Stromal cell of bone marrow (primary cell): Measurements from ENCODE around the gene ZNHIT3.
"Not testable (repeated sequence)": the region's sequence is repeated elsewhere in the genome, so short reads cannot be mapped to it uniquely, and the experiment has no call there.

Source experiments
- DNase-seq: peaks from one replicate; pipeline ENCODE4 v3.0.0-alpha.2; 2012; ENCODE audit warnings: low read depth

Gene ZNHIT3

DNA sequence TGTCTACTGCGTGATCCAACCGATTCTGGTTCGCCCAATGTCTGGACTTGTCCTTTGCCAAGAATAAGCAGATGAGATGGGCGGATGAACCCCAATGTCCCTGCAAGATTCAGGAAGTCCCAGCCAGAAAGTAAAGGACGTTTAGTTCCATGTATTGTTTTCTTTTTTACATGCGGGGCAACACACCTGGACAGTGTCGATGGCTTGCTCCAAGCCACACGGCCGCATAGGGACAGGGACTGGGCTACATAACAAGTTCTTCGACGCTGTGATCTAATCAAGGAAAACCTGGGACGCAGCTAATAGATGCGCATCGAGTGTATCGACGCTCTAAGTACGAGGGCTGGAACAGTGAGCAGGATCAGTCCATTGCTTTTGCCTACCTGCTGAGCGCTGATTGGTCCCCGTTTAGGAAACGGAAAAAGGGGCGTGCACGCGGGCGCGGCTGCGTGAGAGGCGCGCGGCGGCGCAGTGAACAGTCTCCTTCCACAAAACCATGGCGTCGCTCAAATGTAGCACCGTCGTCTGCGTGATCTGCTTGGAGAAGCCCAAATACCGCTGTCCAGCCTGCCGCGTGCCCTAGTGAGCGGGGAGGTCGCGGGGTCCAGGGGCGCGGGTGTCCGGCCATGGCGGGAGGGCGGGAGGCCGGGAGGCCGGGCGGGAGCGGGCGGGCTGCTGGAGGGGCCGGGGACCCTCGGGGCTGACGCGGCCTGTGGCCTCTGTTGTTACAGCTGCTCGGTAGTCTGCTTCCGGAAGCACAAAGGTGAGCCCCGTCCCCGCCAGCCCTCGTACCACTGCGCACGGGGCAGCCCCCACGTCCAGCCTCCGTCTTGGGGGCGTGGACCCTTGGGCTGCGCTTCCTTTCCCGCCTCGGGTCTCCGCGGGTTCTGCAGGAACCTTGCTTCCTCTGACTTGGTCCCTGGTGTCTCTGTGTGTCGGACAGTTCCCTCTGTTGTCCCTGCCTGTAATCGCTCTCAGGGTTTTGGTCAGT lies at the start of gene ZNHIT3:
Gene ZNHIT3, plus strand, starts transcription at position 478 of the 991 bp plus-strand sequence. Its CDS starts 19 bp downstream, at position 497.
- DNase-seq: peak; percentile 91

DNA sequence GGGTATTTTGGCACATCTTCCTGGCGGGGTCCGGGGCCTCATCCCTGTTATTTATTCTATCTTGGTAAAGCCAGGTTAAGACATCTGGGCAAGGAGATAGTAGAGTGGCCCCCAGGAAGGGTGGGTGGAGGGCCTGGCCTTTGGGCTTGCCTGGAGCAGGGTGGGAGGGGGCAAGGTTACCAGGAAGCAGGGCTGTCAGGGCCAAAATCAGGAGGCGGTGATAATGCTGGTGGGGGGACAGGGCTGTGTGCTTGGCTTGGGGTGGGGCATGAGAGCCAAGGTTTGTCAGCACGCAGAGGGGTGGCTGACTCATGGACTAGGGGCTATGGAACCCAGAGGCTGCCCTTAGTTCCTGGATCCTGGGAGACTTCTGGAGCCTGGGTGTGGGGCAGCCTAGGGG lies 44.7 kb upstream of the ZNHIT3 start:
- DNase-seq: not testable (repeated sequence)

DNA sequence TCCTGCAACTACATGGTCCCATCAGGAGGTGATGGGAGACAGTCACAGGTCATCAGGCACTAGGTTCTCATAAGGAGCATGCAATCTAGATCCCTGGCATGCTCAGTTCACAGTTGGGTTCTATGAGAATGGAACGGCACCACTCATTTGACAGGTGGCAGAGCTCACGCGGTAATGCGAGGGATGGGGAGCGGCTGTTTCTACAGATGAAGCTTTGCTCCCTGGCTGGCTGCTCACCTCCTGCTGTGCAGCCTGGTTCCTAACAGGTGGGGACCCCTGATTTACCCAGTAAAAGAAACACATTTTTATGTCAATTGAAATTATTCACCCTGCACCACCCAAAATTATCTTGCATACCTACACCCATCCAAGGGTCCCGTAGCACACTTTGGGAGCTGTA lies 42.7 kb upstream of the ZNHIT3 start:
- DNase-seq: no peak

DNA sequence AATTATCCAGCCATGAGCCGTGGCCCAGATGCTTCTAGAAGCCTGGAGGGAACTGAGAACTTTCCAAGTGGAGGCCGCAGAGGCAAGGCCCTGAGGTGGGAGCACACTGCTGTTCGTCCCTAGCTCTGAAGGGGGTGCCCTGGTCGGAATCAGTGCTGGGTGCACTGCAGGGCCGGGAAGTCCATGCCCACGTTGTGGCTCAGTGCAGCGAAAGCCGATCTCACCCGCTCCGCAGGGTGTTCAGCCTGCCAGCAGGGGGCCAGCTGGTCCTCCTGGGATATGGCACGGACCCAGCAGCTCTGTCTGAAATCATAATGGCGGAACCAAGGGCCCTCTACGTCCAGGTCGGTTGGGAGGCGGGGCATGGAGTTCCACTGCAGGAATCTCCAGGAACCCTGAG lies 36.5 kb upstream of the ZNHIT3 start:
- DNase-seq: not testable (repeated sequence)

DNA sequence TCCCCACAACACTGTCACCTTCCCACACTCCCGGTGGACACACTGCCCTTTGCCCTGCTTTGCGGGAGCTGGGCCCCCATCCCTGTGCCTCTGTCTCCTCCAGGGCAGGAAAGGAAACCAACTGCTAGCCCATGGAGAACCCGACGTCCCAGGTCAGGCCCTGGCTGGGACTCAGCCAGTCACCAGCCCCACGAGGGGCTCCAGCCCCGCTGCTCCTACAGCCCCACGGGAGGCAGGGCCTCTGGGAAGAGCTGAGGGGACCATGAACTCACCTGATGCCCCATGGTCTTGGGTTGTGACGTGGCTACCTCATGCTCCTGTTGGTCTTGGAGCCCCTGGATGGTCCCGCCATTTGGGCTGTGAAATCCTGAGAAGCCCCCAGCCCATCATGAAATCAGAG lies 33.6 kb upstream of the ZNHIT3 start:
- not testable (repeated sequence) for DNase-seq

DNA sequence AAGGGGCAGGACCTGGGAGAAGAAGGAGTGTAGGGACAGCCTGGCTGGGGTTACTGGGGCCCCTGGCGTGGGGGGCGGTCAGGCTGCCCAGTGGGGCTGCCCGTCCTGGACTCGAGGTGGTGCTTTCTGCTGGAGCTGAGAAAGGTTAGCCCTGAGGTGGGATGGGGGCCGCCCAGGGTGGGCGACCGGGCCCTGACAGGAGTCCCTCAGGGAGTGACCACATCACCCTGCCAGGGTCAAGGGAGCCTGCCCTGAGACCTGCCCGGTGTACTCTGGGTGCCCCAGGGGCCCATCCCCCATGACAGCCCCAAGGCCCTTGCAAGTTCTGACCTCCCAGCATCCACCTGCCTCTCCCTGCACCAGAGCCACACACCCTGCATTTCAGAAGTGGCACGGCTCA lies 28.8 kb upstream of the ZNHIT3 start:
- DNase-seq: not testable (repeated sequence)

DNA sequence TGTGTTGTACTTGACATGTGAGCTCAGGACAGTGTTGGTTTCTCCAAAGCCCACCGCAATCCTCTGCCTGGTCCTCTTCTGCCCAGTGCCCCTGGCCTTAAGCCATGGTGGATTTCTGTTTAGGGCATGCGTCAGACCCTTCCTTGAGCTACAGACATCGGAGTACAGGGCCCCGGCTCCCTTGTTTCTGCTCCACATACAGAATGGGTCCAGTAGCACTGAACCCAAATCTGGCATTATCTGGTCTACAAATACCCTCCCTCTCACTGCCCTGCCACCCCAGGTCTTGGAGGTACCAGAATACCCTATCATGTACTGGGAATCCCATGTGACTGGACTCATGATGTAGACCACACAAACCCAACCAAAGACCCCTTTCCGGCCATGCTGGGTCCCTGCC lies 27.4 kb upstream of the ZNHIT3 start:
- DNase-seq: no peak

DNA sequence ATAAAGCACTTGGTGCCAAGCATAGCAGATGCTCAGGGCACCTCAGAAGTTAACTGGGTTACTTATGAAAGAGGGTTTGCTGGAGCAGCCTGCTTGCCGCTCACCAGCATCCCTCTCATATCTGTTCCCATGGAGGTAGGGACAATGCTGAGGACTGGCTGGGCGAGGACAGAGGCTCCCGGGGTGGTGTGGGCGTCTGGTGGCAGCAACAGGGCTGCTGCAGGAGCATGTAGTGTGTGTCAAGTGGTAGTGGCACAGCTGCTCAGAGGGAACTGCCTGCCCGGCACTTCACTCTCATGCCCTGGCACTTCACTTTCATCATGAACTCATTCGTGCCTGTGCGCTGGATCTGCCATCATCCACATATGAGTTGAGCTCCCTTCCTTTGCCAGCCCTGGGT lies 26.9 kb upstream of the ZNHIT3 start:
- no peak for DNase-seq

DNA sequence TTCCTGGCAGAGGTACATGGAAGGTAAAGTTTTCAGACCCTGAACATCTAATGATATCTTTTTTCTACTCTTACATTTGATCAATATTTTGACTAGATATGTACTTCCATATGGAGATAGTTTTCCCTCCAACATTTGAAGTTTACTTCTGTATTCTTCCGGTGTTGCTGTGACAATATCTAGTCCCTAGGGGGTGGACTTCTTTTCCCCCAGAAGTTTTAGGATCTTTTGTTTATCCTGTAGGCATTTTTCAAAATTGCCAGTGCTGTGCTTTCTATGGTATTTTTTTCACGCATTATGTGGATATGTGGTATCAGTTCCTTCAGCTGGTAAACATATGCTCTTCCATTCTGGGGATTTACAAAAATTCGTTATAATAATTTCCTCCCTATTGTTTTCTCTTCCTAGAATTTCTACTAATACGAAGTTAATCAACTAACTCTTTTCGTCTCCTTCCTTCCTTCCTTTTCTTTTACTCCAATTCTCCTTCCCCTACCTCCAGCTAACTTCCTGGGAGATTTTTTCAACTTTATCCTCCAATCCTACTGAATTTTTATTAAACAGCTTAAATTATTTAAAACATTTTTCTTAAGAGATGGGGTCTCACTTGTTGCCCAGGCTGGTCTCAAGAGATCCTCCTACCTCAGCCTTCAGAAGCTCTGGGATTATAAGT lies 26.1 kb upstream of the ZNHIT3 start:
- DNase-seq: no peak

DNA sequence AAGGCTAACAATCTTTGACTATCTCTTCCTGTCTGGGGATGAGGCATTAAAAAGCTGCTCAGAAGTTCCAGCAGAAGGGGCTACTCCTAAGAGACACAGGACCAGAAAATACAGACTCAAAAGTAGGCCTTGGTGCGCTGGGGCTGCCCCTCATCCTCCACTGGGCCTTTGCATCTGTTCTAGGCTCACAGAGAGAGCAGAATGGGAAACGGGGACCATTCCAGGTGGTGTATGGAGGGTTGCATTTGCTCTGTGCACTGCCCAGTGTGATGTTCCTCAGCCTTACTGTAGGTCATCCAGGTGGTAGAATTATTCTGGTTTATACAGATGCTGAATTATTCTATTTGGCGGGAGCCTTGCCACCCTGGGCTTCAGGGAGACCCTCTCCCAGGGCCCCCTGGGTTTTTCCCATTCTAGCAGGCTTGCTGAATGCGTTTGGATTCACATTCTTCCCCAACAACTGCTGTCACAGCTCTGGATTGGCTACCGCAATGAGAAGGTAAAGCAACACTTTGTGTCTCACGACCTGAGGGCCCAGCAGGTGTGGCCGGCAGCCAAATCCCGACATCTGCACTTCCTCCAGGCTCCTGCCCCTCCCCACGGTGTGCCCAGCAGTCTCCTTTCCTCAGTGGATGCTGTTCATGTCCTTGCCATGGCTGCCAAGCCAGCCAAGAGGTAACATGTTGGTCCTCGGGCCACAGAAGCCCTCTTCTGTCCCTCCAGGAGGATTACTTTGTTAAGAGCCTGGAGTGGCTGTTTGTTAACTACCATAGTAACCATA lies 25.0 kb upstream of the ZNHIT3 start:
- DNase-seq: no peak

DNA sequence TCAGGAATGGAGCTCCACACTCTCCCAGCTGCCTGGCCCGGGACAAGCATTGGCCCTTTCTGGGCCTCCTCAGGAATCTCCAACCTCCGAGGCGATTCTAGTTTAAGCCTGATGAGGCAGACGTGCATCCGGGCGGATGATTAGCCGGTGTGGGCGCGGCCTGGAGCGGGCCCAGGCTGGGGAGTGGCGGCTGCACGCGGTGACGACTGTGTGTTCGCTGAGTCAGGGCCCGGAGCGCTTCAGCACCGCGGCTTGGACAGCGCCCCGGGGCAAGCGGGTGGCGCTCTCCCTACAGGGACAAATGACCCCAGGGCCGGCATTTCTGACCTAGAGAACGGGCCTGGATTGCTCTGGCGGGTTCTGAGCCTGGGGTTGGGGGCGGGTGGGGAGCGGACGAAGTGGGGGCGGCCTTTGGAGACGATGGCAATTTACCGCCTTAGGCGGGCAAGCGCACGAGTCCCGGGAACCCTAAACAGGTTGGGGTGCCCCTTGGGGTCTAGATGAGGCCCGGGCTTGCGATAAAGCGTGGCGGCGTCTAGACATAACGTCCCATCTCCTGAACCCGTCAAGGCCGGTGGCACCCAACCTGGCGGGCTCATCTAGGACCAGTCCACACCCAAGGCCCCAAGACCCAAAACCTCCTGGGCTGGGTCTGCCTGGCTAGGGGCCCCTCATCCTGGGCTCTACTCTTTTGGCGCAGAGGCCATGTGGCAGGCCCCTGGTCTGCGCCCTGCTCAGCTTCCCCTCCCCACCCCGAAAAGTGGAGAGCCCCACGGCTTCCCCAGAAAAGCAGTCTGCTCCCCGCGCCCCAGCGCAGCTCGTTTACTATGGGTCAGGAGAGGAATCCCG lies 22.3 kb upstream of the ZNHIT3 start:
- peak; percentile 43 for DNase-seq

DNA sequence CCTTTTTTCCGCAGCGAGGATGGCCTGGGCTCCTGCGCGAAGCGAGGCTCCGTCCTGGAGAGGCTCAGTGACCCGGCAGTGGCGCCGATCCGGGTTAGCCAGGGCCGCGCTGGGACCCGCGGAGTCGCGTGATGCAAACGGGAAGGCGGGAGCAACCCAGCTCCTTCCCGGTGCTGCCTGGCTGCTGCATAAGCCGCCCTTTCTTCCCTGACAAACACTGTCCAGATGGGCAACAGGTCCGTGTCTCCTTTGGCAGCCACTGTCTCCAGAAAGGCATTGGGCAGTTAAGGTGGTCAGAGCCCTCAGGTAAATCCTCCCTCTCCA lies 21.8 kb upstream of the ZNHIT3 start:
- no peak for DNase-seq

DNA sequence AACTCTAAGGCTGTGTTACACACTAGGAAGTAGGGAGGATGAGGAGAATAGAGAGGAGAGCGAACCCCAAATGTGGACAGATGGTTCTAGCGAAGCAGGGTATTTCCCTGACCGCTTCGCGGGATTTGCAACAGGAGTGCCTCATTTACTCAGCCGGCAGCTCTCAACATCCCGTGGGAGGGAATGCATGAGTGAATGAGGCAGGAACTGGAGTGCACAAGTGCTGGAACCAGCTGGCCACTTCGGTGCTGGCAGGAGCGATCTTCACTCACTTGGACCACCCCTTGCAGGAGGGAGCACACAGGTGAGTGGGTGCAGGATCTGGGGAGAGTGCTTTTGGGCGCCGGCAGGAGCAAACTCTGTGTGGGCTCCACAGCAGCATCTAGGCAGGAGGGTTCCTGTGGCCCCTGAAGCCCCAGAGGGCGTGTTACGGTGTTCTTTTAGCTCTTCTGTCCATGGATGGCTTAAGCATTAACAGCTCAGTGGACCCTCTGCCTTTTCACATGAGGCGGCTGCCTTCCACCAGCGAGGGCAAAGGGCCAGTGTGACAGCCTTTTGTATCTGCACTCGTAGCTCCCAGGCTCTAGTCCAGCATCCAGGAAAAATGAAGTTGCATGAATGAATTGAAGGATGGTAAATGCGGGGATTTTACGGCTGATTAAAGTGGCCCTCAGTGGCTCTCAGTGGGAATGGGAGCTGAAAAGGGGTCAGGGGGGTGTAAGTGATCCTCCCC lies 17.4 kb upstream of the ZNHIT3 start:
- no peak for DNase-seq

DNA sequence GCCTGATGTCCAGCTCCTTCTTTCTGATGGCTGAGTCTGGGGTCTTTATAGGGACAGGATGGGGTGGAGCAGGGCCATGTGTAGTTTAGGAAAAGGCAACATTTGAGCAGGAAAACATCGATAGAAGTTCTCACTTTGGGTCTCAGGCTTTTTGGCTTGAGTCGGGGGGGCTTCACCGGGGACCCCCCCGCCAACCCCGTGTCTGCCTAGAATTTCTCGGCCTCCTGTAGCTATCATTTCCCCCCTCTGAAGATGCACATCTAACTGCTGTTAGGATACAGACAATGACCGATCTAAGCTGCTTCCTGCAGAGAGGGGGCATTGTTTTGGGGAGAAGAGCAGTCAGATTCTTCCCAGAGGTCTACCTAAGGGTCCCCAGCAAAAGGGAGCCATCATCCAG lies 16.7 kb upstream of the ZNHIT3 start:
- no peak for DNase-seq

DNA sequence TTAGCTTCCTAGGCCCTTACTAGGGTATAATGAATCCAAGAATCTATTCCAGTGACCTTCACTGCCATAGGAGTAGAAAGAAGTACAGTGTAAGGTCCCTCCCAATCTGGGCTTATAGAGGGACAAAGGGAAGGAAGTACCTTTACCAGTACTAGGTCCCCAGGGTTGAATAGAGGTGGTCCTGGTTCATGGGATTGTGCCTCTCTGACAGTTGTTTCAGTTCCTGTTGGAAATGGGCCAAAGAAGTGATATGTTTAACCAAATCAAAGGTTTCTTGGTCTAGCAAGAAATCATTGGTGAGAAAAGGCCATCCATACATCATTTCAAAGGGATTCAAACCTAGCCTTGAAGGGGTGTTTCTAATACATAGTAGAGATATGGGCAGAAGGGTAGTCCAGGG lies 16.0 kb upstream of the ZNHIT3 start:
- DNase-seq: no peak

DNA sequence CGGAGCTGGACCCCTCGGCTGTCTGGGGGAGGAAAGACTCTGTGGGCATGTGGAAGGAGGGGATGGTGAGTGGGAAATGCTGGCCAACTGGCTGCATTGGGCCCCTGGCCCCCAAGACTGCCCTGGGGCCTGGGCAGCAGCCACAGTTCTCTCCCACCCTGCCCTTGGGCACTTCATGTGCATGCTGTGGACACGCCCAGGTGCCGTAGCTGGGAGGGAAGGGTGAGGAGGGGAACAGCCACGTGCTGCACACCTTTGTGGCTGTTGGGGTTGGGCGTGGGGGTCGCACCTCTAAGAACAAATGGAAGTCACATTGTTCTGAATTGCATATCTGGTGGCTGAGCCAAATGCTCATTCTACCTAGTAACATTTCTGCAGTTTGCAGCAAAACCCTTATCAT lies 11.9 kb upstream of the ZNHIT3 start:
- no peak for DNase-seq

DNA sequence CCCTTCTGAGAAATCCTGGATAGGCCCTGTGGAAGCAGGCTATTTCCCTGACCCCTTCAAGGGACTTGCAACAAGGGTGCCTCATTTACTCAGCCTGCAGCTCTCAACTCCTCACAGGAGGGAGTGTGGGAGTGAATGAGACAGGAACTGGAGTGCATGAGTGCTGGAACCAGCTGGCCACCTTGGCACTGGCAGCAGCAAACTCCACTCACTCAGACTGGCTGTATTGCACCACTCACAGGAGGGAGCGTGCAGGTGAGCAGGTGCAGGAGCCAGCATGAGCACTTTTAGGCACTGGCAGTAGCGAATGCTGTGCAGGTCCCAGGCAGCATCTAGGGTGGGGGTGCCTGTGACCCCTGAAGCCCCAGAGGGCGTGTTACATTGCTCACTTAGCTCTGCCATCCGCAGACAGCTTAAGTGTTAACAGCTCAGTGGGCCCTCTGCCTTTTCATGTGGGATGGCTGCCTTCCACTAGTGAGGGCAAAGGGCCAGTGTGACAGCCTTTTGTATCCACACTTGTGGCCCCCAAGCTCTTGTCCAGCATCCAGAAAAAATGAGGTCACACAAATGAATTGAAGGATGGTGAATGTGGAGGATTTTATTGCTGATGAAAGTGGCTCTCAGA lies 11.0 kb upstream of the ZNHIT3 start:
- DNase-seq: no peak

DNA sequence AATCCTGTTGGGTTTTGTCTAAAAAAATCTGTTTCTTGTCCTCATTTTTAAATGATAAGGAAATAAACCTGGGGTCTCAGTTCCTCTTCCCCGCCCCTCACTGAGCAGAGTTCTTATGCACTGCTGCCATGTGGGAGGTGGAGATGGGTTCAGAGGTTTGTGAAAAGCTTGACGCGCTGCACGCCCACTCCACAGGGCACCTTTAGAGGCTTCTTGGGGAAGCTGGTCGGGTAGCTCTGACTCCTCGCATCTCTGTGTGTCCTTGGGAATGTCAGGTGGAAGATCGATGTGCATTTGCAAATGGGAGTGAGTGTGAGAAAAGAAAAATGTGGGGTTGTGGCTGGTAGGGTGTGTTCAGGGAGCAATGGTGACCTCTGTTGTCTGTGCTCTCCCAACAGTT lies 4.7 kb upstream of the ZNHIT3 start:
- no peak for DNase-seq

DNA sequence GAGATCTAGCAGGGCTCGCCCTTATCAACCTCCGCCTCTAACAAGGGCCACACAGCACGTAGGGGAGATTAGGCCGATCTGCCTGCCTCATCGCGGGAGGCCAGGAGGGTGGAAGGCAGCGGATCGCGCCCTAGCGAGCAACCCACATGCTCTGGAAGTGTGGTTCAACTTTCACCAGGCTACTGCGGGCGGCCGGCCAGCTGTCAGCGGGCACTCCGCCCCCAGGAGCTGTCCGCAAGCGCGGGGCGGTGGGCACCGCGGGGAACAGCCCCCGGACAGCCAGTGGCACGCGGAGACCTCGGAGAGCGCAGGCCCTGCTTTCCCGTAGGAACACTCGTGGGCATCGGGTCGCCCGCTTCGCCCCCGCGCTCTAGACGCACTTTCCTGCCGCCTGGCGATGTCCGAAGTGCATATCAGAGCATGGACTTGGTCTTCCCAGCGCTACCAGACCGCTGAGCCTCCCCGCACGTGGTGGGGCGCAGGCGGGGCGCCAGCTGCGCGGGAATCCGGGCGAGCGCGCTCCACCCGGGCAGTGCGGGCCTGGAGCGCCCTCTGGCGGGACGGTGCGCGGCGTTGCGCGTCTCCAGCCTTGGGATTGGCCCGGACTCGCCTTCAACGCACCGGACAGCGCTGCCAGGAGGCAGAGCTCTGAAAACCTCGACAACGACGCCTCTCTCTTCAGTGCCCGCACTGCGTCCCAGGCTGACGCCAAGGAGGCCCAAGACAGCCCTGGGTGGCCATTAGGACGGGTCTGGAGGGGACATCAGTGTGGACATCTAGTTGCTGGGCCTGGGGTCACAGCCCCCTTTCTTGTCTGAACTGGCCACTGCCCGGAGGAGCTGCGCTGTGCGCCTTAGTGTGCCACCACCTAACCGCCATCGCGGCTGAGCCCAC lies 3.6 kb upstream of the ZNHIT3 start:
- peak; percentile 40 for DNase-seq
